Keratinocyte (primary cell): ENCODE measurements around the gene NFATC4. TPM values are rescaled to one million over a fixed set of nuclear protein-coding genes. Genes with fewer than 3 reads are reported as not detected.
A peak's percentile ranks its signal among the peaks of the same experiment; 100 is the strongest.

Experiments
- DNase-seq: peaks from one replicate; pipeline ENCODE4 v3.0.0-alpha.2; 2011; ENCODE audit warnings: low read depth, missing footprints, low spot score
- FAIRE-seq: peaks from 2 replicates; lab custom pipeline; 2011; peaks lifted over from hg19 to GRCh38; lab: Jason Lieb, UNC
- H2AFZ ChIP-seq: 2 replicates; pipeline ENCODE4 v1.6.0; 2012; ENCODE audit warnings: low read length, control low read depth, inconsistent platforms; ENCODE audit not compliant: control insufficient read depth
- H3K27ac ChIP-seq: 2 replicates; pipeline ENCODE4 v1.5.1; 2011; ENCODE audit warnings: low read length; ENCODE audit not compliant: control insufficient read depth, insufficient read depth
- H3K27me3 ChIP-seq: 3 replicates; pipeline ENCODE4 v1.6.0; 2011; ENCODE audit warnings: low read length; ENCODE audit not compliant: control insufficient read depth, insufficient read depth; ENCODE audit errors: extremely low read depth
- H3K36me3 ChIP-seq, 2 experiments: 2 replicates in 1 of 2; 3 replicates in 1 of 2; pipeline ENCODE4 v1.5.1; 2011; ENCODE audit warnings: low read length in 2 of 2, mild to moderate bottlenecking in 1 of 2; ENCODE audit not compliant: control insufficient read depth in 2 of 2, insufficient read depth in 2 of 2; ENCODE audit errors: extremely low read depth in 1 of 2
- H3K4me1 ChIP-seq: 3 replicates; pipeline ENCODE4 v1.5.1; 2011; ENCODE audit warnings: low read length; ENCODE audit not compliant: control insufficient read depth, insufficient read depth; ENCODE audit errors: extremely low read depth
- H3K4me2 ChIP-seq: 3 replicates; pipeline ENCODE4 v1.6.0; 2011; ENCODE audit warnings: low read depth, low read length; ENCODE audit not compliant: control insufficient read depth, insufficient read depth; ENCODE audit errors: extremely low read depth
- H3K4me3 ChIP-seq, 3 experiments: fragments of 200-600 bp in 1 of 3; sonication (generic) in 1 of 3; 2 replicates in 2 of 3; 3 replicates in 1 of 3; pipeline ENCODE4 v1.5.1; 2011 to 2016; ENCODE audit warnings: low read length in 3 of 3, mild to moderate bottlenecking in 3 of 3, control low read depth in 2 of 3, inconsistent platforms in 1 of 3, low read depth in 1 of 3, mixed read lengths in 1 of 3, mixed run types in 1 of 3, moderate library complexity in 1 of 3; ENCODE audit not compliant: control insufficient read depth in 2 of 3, insufficient read depth in 2 of 3; ENCODE audit errors: extremely low read depth in 1 of 3
- H3K79me2 ChIP-seq: 2 replicates; pipeline ENCODE4 v1.6.0; 2012; ENCODE audit warnings: low read length; ENCODE audit not compliant: control insufficient read depth, insufficient read depth
- H3K9ac ChIP-seq: 3 replicates; pipeline ENCODE4 v1.6.0; 2011; ENCODE audit warnings: low read length; ENCODE audit not compliant: control insufficient read depth, insufficient read depth; ENCODE audit errors: extremely low read depth
- H3K9me1 ChIP-seq: 3 replicates; pipeline ENCODE4 v1.6.0; 2011; ENCODE audit warnings: low read length; ENCODE audit not compliant: control insufficient read depth, insufficient read depth; ENCODE audit errors: extremely low read depth
- H3K9me3 ChIP-seq: 2 replicates; pipeline ENCODE4 v1.5.1; 2012; ENCODE audit warnings: low read depth, low read length; ENCODE audit not compliant: control insufficient read depth
- H4K20me1 ChIP-seq: 3 replicates; pipeline ENCODE4 v1.6.0; 2011; ENCODE audit warnings: low read length; ENCODE audit not compliant: control insufficient read depth, insufficient read depth; ENCODE audit errors: extremely low read depth
- EZH2 ChIP-seq: IDR thresholded peaks from one replicate; pipeline ENCODE4 v1.6.1; 2012; ENCODE audit warnings: inconsistent platforms, mild to moderate bottlenecking, low read length, moderate library complexity
- dilution Hi-C: fragments of 300-500 bp; cut with MboI; formaldehyde crosslinking; loops from one replicate; pipeline ENCODE4 v1.7.0; 2020; ENCODE audit warnings: low sequenced_read_pairs; ENCODE audit not compliant: extremely low pct_ligation_motif_present
- polyA plus RNA-seq, 5 experiments: library from polyadenylated mRNA; depleted of rRNA in 3 of 5; stranded (reverse) in 3 of 5; stranded (forward) in 1 of 5; unstranded in 1 of 5; fragments of >200 nt; gene quantifications; 1 replicate in 1 of 5; 2 replicates in 3 of 5; 3 replicates in 1 of 5; pipeline versions ENCODE4 v1.2.1 to v1.2.3, GENCODE V29; 2011 to 2012; ENCODE audit warnings: missing spikeins in 2 of 5, low read depth in 1 of 5, low replicate concordance in 1 of 5
- TF ChIP-seq, protein P1 (sequence below), 3 experiments: IDR thresholded peaks in 1 of 3; conservative IDR thresholded peaks in 1 of 3; optimal IDR thresholded peaks in 1 of 3; 2 replicates in 2 of 3; 3 replicates in 1 of 3; pipeline versions ENCODE3 to v1.5.1; 2011; ENCODE audit warnings: low read length in 3 of 3, mild to moderate bottlenecking in 3 of 3, moderate library complexity in 2 of 3, control low read depth in 1 of 3, inconsistent platforms in 1 of 3; ENCODE audit not compliant: insufficient read depth in 2 of 3; ENCODE audit errors: extremely low read depth in 1 of 3

Gene NFATC4
- polyA plus RNA-seq, 1 donor (not counting 4 experiments of a cell fraction or from before 2014, with no cell fraction given) = 0.92 TPM

DNA sequence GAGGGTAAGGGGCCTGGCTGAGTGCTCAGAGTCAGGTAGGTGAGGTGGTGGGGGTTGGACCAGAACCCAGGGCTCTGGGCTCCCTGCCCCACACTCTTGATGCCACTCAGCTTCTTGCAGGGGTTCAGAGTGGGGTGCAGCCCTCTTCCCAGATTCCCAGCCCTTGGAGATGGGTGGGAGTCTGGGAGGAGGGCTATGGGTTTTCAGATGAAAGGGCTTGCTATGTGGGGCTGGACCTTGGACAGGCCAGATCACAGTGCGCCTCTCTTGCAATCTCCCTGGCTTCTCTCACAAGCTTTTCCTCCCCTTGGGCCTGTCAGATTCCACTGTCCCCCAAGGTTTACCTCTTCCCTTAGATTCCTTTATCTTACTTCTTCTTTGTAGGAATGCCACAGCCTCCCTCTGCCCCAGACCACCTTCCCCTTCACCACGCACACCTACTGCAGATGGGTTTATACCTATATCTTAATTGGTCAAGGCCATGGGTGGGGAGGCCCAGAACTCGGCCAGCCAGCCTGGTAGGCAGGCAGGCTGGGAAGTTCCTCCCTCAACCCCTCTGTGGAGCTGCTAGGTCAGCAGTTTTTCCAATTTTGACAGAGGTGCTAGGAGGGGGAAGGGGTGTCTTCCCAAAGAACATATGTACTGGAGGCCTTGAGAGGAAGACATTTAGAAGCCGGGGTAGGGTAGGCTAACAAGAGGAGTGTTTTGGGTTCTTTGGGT lies 32.2 kb downstream of the NFATC4 start:
- Histone ChIP-seq H3K4me2 (peak overlapping the region; percentile 67), H3K9ac (no peak overlapping the region), H3K79me2 (no peaks in the 10 kb centered on the region), H3K27me3 (no peaks in the 10 kb centered on the region), H3K4me1 (peaks cover 41% of the 10 kb centered on the region), H3K4me3 (no peak overlapping the region), H3K27ac (no peak overlapping the region), H3K36me3 (no peaks in the 10 kb centered on the region), H2AFZ (no peak overlapping the region), H4K20me1 (no peaks in the 10 kb centered on the region), H3K9me1 (no peaks in the 10 kb centered on the region), H3K9me3 (no peaks in the 10 kb centered on the region)
- dilution Hi-C loops = no loop called here
- FAIRE-seq = no peak
- DNase-seq = no peak
- TF ChIP-seq, protein P1, sequence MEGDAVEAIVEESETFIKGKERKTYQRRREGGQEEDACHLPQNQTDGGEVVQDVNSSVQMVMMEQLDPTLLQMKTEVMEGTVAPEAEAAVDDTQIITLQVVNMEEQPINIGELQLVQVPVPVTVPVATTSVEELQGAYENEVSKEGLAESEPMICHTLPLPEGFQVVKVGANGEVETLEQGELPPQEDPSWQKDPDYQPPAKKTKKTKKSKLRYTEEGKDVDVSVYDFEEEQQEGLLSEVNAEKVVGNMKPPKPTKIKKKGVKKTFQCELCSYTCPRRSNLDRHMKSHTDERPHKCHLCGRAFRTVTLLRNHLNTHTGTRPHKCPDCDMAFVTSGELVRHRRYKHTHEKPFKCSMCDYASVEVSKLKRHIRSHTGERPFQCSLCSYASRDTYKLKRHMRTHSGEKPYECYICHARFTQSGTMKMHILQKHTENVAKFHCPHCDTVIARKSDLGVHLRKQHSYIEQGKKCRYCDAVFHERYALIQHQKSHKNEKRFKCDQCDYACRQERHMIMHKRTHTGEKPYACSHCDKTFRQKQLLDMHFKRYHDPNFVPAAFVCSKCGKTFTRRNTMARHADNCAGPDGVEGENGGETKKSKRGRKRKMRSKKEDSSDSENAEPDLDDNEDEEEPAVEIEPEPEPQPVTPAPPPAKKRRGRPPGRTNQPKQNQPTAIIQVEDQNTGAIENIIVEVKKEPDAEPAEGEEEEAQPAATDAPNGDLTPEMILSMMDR (optimal IDR thresholded peaks at IDR 0.05 in 1 of 3, IDR thresholded peaks at IDR 0.05 in 1 of 3, conservative IDR thresholded peaks at IDR 0.05 in 1 of 3; ENCODE audit: extremely low read depth in 1 of 3, insufficient read depth in 2 of 3, low read length in 3 of 3) = no peak
- no peak for TF ChIP-seq EZH2

DNA sequence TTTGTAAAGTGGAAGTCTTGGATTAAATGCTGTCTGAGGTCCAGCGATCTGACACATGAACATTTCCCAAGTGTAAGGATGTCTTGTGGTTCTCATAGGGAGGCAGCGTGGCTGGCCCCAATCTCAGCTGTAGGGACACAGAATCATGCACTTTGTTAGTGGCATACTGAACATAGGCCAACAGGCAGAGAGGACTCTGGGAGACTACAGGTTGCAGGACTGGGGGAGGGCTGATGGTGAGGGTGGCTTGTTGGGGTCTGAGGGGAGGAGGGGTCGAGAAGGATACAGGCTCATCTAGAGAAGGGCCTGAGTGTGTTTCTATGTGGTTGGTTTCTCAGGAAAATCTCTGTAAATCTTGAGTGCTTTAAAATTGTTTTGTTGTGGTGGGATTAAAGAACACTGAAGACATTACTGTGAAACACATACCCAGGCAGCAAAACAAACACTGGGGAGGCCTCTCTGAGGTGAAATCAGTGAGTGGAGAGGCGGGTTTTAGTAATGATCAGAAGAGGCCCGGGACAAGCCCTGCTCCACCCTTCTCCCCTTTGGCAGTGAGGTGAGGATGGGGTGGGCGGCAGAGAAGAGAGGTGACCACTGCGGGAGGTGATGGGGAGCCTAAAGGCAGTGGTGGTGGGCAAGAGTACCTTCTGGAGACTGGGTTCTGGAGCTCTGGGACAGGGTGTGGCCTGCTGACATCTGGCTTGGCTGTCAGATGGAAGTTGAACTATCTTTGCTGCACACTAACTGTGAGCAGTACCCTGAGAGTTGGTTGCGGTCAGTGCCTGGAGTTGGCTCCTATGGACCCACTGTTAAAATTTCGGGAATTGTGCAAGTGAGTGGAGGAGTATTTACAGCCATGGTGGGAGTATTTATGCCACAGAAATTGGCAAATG lies 34.1 kb downstream of the NFATC4 start:
- FAIRE-seq (no peak), DNase-seq (no peak)
- no peaks in the 10 kb centered on the region for H4K20me1 ChIP-seq
- dilution Hi-C loops = no loop called here
- no peak for TF ChIP-seq EZH2
- TF ChIP-seq, protein P1 (optimal IDR thresholded peaks at IDR 0.05 in 1 of 3, IDR thresholded peaks at IDR 0.05 in 1 of 3, conservative IDR thresholded peaks at IDR 0.05 in 1 of 3; ENCODE audit: extremely low read depth in 1 of 3, insufficient read depth in 2 of 3, low read length in 3 of 3) = no peak
- no peaks in the 10 kb centered on the region for H3K9me1 ChIP-seq
- H3K27ac ChIP-seq = no peak overlapping the region
- H3K9ac ChIP-seq = no peak overlapping the region
- H3K36me3 ChIP-seq = no peaks in the 10 kb centered on the region
- no peaks in the 10 kb centered on the region for H3K9me3 ChIP-seq
- H3K4me3 ChIP-seq = no peak overlapping the region
- H3K4me2 ChIP-seq = no peak overlapping the region
- no peak overlapping the region for H2AFZ ChIP-seq
- H3K27me3 ChIP-seq = no peaks in the 10 kb centered on the region
- H3K79me2 ChIP-seq = no peaks in the 10 kb centered on the region
- peaks cover 23% of the 10 kb centered on the region for H3K4me1 ChIP-seq
